Measurements from ENCODE around the gene HES1. TPM values are rescaled to one million over a fixed set of nuclear protein-coding genes. Genes with fewer than 3 reads are reported as not detected.

Gene HES1
- total RNA-seq, 1 donor from 2014 or later = 55.6 TPM

- no peak for TF ChIP-seq CTCF (conservative IDR thresholded peaks at IDR 0.05; ENCODE audit: low read depth, low read length)
- DNase-seq (ENCODE audit: low read depth) = no peak
- no peak overlapping the region for H3K4me3 ChIP-seq (ENCODE audit: low read depth, low read length)
Measured at GRCh38 chr3:194162817-194163584, 27.1 kb downstream of the HES1 start.

GRCh38 chr3:194163697-194164096 lies 27.7 kb downstream of the HES1 start:
- TF ChIP-seq CTCF (conservative IDR thresholded peaks at IDR 0.05; ENCODE audit: low read depth, low read length) = no peak
- DNase-seq (ENCODE audit: low read depth) = no peak
- H3K4me3 ChIP-seq (ENCODE audit: low read depth, low read length) = no peak overlapping the region

- TF ChIP-seq CTCF (conservative IDR thresholded peaks at IDR 0.05; ENCODE audit: low read depth, low read length) = no peak
- no peak for DNase-seq (ENCODE audit: low read depth)
- H3K4me3 ChIP-seq (ENCODE audit: low read depth, low read length) = no peak overlapping the region
Measured at GRCh38 chr3:194164861-194165260, 28.9 kb downstream of the HES1 start.

GRCh38 chr3:194165271-194166018 lies 29.5 kb downstream of the HES1 start:
- DNase-seq (ENCODE audit: low read depth) = no peak
- H3K4me3 ChIP-seq (ENCODE audit: low read depth, low read length) = no peak overlapping the region
- no peak for TF ChIP-seq CTCF (conservative IDR thresholded peaks at IDR 0.05; ENCODE audit: low read depth, low read length)

GRCh38 chr3:194166682-194167479 lies 30.9 kb downstream of the HES1 start:
- no peak for DNase-seq (ENCODE audit: low read depth)
- H3K4me3 ChIP-seq (ENCODE audit: low read depth, low read length) = no peak overlapping the region
- TF ChIP-seq CTCF (conservative IDR thresholded peaks at IDR 0.05; ENCODE audit: low read depth, low read length) = no peak

GRCh38 chr3:194167480-194168282 lies 31.7 kb downstream of the HES1 start:
- TF ChIP-seq CTCF (conservative IDR thresholded peaks at IDR 0.05; ENCODE audit: low read depth, low read length) = no peak
- no peak for DNase-seq (ENCODE audit: low read depth)
- H3K4me3 ChIP-seq (ENCODE audit: low read depth, low read length) = no peak overlapping the region
